GM18867 (cell line): Measurements from ENCODE around the gene TENT5C.

Experiments used
- ATAC-seq: cut with Tn5 transposase; IDR thresholded peaks from one replicate; pipeline ENCODE4 v1.9.1; 2021; ENCODE audit warnings: mild to moderate bottlenecking, moderate library complexity; ENCODE audit not compliant: unreplicated experiment

The TENT5C gene

GRCh38 chr1:117673405-117673804 lies 67.6 kb downstream of the TENT5C start:
- no peak for ATAC-seq

DNA sequence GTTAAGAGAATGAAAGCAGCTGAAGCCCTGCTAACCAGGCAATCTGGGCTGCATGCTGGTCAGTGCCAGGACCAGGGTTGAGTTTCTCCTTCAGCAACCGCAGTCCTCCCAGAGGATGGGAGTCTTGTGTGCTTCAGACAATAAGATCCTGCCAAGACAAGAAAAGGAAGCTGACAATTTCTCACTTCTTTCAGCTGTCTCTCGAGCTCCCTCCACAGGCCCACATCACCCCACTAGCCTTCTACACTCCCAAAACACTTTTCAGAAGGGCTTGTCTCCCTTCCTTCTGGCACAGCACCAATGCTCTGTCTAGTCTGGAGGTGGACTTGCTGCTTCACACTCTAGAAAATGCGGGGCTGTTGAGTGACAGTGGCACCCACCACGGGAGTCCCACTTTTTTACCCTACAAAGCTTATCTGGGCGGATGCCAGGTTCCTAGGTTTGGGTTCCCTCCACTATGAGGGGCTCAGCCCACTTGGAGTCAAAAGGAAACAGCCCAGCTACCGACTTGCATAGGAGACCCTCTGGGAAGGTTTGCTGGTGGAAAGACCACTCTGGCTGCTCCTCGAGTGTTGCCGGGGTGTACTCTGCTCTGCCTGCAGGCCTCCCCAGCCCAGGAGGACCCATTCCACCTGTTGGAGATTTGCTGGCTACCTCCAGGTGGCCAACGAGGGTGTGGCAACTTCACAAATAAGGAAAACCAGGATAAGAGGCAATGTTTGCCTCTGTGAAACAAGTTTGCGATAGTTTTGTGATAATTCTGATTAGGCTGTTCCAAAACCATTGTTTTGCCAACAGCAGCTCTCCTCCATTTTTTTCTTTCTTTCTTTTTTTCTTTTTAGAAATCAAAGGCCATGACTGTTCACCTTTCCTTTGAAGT lies 68.9 kb downstream of the TENT5C start:
- ATAC-seq = peak; percentile 54

DNA sequence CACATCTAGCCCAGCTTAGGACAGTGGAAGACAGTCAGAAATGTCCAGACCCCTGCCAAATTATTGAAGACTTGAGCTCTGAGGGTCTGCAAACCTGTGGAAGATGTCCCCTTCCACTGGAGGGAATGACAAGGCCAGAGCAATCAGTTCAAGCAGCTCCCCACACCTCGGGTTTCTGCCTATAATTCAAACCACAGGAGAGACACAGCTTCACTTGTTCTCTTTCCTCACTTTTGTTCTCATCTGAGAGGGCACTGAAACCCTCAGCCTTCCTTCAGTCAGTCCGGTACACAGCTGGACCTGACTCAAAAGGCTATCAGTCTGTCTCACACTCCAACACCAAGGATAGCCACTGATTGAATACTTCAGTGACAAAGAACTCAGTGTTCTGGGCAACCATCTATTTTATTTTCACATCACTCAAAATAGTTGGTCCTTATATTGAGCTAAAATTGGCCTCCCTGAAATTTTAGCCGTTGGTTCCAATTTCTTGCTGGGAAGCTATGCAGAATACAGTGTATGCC lies 70.1 kb downstream of the TENT5C start:
- ATAC-seq = no peak

DNA sequence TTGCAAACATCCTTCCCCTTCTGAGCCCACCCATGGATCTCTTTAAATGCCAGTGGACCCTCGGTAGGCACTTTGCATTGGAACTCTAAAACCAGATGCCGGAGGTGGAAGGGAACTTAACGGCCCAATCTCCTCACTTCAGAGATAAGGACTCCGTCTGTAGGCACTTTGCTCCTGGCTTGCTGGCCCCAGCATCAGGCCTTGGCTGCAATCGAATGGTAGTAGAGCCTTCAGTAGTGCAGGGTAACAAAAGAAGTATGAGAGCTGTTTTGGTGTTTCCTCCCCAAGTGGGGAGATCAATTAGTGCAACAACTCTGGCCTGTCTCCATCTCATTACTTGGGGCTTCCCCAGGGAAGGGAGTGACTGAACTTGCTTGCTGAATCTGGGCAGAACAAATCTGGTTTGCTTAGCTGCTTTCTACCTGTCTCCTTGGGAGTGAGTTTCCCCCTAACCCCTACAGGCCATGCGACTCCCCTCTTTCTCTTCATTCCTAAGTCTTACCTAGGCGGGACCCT lies 70.8 kb downstream of the TENT5C start:
- no peak for ATAC-seq
